ENCODE data around the gene PXYLP1.

Gene PXYLP1

DNA sequence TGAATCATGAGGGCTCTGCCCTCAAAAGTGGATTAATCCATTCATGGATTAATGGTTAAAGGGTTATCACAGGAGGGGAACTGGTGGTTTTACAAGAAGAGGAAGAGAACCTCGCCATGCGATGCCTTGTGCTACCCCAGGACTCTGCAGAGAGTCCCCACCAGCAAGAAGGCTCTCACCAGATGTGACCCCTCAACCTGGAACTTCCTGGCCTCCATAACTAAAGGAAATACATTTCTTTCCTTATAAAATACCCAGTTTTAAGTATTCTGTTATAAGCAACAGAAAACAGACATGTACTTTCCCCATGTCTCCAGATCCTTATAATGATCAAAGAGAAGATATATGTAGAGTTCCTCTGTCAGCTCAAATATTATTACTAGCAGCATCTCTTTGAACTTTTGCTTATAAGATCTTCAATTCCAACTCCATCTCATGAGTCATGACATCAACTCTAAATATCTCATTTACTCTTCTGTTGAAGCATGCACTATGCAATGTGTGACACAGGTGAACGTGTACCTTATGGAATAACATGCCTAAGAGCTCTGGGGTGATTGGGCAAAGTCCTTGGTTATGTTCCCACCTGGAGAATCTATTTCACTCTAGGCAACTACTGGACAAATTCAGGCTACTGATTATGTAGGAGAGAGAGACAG is 99.2 kb downstream of the PXYLP1 start:
- Histone ChIP-seq H2AK5ac (ENCODE audit: low read depth, low read length) (no peak overlapping the region), H2BK120ac (ENCODE audit: low read depth, low read length) (no peak overlapping the region), H3K27me3 (ENCODE audit: control insufficient read depth in 3 of 3, insufficient read depth in 3 of 3, low read depth in 1 of 3, low read length in 3 of 3) (no peaks in the 10 kb centered on the region), H2AFZ (ENCODE audit: low read length) (no peak overlapping the region), H3K4ac (ENCODE audit: low read length) (no peak overlapping the region), H3K23ac (ENCODE audit: low read depth, low read length, poor library complexity) (no peak overlapping the region), H4K8ac (ENCODE audit: low read depth, low read length) (no peak overlapping the region), H3K36me3 (replicated peaks in 1 of 2; ENCODE audit: control insufficient read depth in 2 of 2, insufficient read depth in 2 of 2, low read length in 2 of 2) (no peaks in the 10 kb centered on the region), H3K4me3 (ENCODE audit: low read length in 2 of 2) (no peak overlapping the region), H4K91ac (ENCODE audit: low read depth, low read length, poor library complexity) (no peak overlapping the region), H3K4me1 (ENCODE audit: control insufficient read depth in 2 of 2, insufficient read depth in 1 of 2, low read depth in 1 of 2, low read length in 2 of 2) (peaks cover 8 to 53% of the 10 kb centered on the region in 2 donors), H3K79me1 (ENCODE audit: low read depth, low read length) (no peaks in the 10 kb centered on the region), H3K14ac (ENCODE audit: low read length) (no peak overlapping the region), H2BK5ac (ENCODE audit: low read length) (no peak overlapping the region), H2BK15ac (ENCODE audit: low read length) (no peak overlapping the region), H3K9ac (ENCODE audit: low read depth, low read length, poor library complexity) (no peak overlapping the region), H3K18ac (ENCODE audit: low read length) (no peak overlapping the region), H2BK12ac (ENCODE audit: low read length) (no peak overlapping the region), H3K4me2 (ENCODE audit: insufficient read depth, low read length, poor library complexity, severe bottlenecking) (no peak overlapping the region), H3K27ac (replicated peaks; ENCODE audit: low read length) (no peak overlapping the region), H3K9me3 (replicated peaks in 1 of 2; ENCODE audit: control insufficient read depth in 2 of 2, insufficient read depth in 1 of 2, low read depth in 1 of 2, low read length in 2 of 2) (peaks cover 0 to 7% of the 10 kb centered on the region in 2 donors)
- DNase-seq (ENCODE audit: low spot score): no peak
- WGBS, 2 donors (ENCODE audit: extremely low coverage in 2 of 2, insufficient read length in 2 of 2, insufficient replicate concordance in 1 of 2): no CpG with 5 or more reads among the region's 3 CpGs

DNA sequence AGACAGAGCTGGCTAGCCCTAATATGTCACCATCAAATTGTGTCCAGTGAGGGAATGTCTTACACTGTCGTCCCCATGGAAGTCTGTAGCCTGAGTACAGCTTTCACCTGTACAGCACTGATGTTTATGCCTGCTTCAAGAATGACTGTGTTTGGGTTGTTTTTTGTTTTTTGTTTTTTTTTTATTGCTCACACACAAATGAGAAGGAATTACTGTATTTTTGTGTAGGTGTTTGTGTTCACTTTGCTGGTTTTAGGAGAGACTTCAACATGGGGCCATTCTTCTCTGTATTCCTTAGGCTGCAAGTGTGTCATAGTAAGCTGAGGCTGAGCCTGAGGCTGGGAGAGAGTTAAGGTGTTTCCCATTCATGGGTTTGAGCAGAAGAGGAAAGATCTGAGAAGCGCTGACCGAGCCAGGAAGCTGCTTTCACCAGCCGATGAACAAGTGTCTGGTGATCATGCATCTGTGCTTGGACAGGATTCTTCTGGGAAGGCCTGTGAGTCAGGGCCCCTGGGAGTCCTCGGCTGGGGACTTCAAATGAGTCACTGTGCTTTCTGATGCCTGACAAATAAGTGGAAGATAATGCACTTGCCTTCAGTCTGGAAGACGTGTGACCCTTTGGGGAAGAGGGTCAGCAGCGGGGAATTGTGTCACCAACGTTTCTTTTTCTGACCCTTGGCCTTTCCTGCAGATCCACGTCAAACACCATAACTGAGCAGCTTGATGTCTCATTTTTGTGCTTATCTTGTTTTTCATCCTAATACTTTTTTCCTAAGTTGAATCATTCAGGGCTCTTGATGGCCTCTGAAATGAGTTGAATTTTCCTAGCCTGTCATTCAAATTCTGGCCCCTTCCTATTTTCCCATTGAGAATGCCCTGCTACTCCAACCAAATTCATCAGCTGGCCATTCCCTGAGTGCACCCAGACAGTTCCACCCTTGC is 100.0 kb downstream of the PXYLP1 start:
- Histone ChIP-seq H3K4ac (ENCODE audit: low read length) (no peak overlapping the region), H3K4me1 (ENCODE audit: control insufficient read depth in 2 of 2, insufficient read depth in 1 of 2, low read depth in 1 of 2, low read length in 2 of 2) (peaks cover 8 to 54% of the 10 kb centered on the region in 2 donors), H3K79me1 (ENCODE audit: low read depth, low read length) (no peaks in the 10 kb centered on the region), H3K27ac (replicated peaks; ENCODE audit: low read length) (no peak overlapping the region), H3K14ac (ENCODE audit: low read length) (no peak overlapping the region), H3K27me3 (ENCODE audit: control insufficient read depth in 3 of 3, insufficient read depth in 3 of 3, low read depth in 1 of 3, low read length in 3 of 3) (no peaks in the 10 kb centered on the region), H3K9ac (ENCODE audit: low read depth, low read length, poor library complexity) (no peak overlapping the region), H2AK5ac (ENCODE audit: low read depth, low read length) (no peak overlapping the region), H4K91ac (ENCODE audit: low read depth, low read length, poor library complexity) (no peak overlapping the region), H3K9me3 (replicated peaks in 1 of 2; ENCODE audit: control insufficient read depth in 2 of 2, insufficient read depth in 1 of 2, low read depth in 1 of 2, low read length in 2 of 2) (peaks cover 0 to 7% of the 10 kb centered on the region in 2 donors), H4K8ac (ENCODE audit: low read depth, low read length) (no peak overlapping the region), H3K4me2 (ENCODE audit: insufficient read depth, low read length, poor library complexity, severe bottlenecking) (no peak overlapping the region), H3K23ac (ENCODE audit: low read depth, low read length, poor library complexity) (no peak overlapping the region), H3K18ac (ENCODE audit: low read length) (no peak overlapping the region), H2BK12ac (ENCODE audit: low read length) (no peak overlapping the region), H3K36me3 (replicated peaks in 1 of 2; ENCODE audit: control insufficient read depth in 2 of 2, insufficient read depth in 2 of 2, low read length in 2 of 2) (no peaks in the 10 kb centered on the region), H2BK5ac (ENCODE audit: low read length) (no peak overlapping the region), H2AFZ (ENCODE audit: low read length) (no peak overlapping the region), H2BK120ac (ENCODE audit: low read depth, low read length) (no peak overlapping the region), H3K4me3 (ENCODE audit: low read length in 2 of 2) (no peak overlapping the region), H2BK15ac (ENCODE audit: low read length) (no peak overlapping the region)
- WGBS, 2 donors (ENCODE audit: extremely low coverage in 2 of 2, insufficient read length in 2 of 2, insufficient replicate concordance in 1 of 2): no CpG with 5 or more reads among the region's 9 CpGs
- no peak for DNase-seq (ENCODE audit: low spot score)

DNA sequence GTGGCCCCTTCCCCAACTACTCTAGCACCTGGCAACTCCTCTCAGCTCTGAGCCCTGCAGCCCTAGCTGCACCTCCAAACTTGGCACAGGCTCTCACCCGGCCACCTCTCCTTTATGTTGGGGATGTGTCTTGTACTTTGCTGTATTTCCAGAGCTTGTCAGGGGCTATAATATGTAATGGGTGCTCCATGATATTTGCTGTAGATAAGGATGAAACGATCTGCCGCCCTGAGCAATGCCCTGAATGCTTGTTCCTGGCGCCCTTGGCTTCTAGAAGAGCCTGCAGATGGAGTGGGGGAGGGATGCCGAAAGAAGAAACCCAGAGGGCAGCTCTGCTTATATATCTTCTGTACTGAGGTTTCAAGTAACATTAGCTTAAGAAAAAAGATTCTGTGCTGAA is 100.8 kb downstream of the PXYLP1 start:
- no peak overlapping the region for H2AFZ ChIP-seq (ENCODE audit: low read length)
- no peak overlapping the region for H2BK120ac ChIP-seq (ENCODE audit: low read depth, low read length)
- no peak overlapping the region for H3K14ac ChIP-seq (ENCODE audit: low read length)
- H3K9me3 ChIP-seq (replicated peaks in 1 of 2; ENCODE audit: control insufficient read depth in 2 of 2, insufficient read depth in 1 of 2, low read depth in 1 of 2, low read length in 2 of 2): peaks cover 0 to 7% of the 10 kb centered on the region in 2 donors
- no peak overlapping the region for H3K27ac ChIP-seq (replicated peaks; ENCODE audit: low read length)
- H3K9ac ChIP-seq (ENCODE audit: low read depth, low read length, poor library complexity): no peak overlapping the region
- H3K23ac ChIP-seq (ENCODE audit: low read depth, low read length, poor library complexity): no peak overlapping the region
- no peaks in the 10 kb centered on the region for H3K27me3 ChIP-seq (ENCODE audit: control insufficient read depth in 3 of 3, insufficient read depth in 3 of 3, low read depth in 1 of 3, low read length in 3 of 3)
- no peaks in the 10 kb centered on the region for H3K79me1 ChIP-seq (ENCODE audit: low read depth, low read length)
- H2BK12ac ChIP-seq (ENCODE audit: low read length): no peak overlapping the region
- H3K4me2 ChIP-seq (ENCODE audit: insufficient read depth, low read length, poor library complexity, severe bottlenecking): no peak overlapping the region
- no peak overlapping the region for H4K91ac ChIP-seq (ENCODE audit: low read depth, low read length, poor library complexity)
- no peak overlapping the region for H2AK5ac ChIP-seq (ENCODE audit: low read depth, low read length)
- no peak overlapping the region for H2BK15ac ChIP-seq (ENCODE audit: low read length)
- no peak for DNase-seq (ENCODE audit: low spot score)
- no CpG with 5 or more reads among the region's 5 CpGs for WGBS, 2 donors (ENCODE audit: extremely low coverage in 2 of 2, insufficient read length in 2 of 2, insufficient replicate concordance in 1 of 2)
- no peak overlapping the region for H4K8ac ChIP-seq (ENCODE audit: low read depth, low read length)
- no peak overlapping the region for H3K4ac ChIP-seq (ENCODE audit: low read length)
- no peak overlapping the region for H3K4me3 ChIP-seq (ENCODE audit: low read length in 2 of 2)
- H3K4me1 ChIP-seq (ENCODE audit: control insufficient read depth in 2 of 2, insufficient read depth in 1 of 2, low read depth in 1 of 2, low read length in 2 of 2): peaks cover 7 to 55% of the 10 kb centered on the region in 2 donors
- H3K18ac ChIP-seq (ENCODE audit: low read length): no peak overlapping the region
- no peaks in the 10 kb centered on the region for H3K36me3 ChIP-seq (replicated peaks in 1 of 2; ENCODE audit: control insufficient read depth in 2 of 2, insufficient read depth in 2 of 2, low read length in 2 of 2)
- H2BK5ac ChIP-seq (ENCODE audit: low read length): no peak overlapping the region
